HEK293T (cell line): Measurements from ENCODE around the gene ARL6.

Source experiments
- CTCF ChIA-PET: fragments of 350-600 bp; formaldehyde crosslinking; extraction: SDS; loops from one replicate; lab custom pipeline; 2021; ENCODE audit warnings: antibody characterized with exemption, inconsistent platforms; lab: Yijun Ruan, JAX
- POLR2A ChIA-PET: fragments of 350-600 bp; formaldehyde crosslinking; extraction: SDS; loops from one replicate; lab custom pipeline; 2020; ENCODE audit warnings: antibody characterized with exemption, inconsistent platforms; lab: Yijun Ruan, JAX
- DNase-seq: peaks from one replicate; pipeline ENCODE4 v3.0.0; 2012; ENCODE audit warnings: mixed read lengths; ENCODE audit errors: extremely low spot score
- ARNT ChIP-seq: fragments of 450-650 bp; IDR thresholded peaks from 2 replicates; pipeline ENCODE4 v1.6.1; 2017; ENCODE audit warnings: mild to moderate bottlenecking
- BHLHE40 ChIP-seq: fragments of 450-650 bp; IDR thresholded peaks from 2 replicates; pipeline ENCODE4 v1.6.1; 2016; ENCODE audit warnings: mild to moderate bottlenecking, moderate library complexity, borderline replicate concordance
- CTBP1 ChIP-seq: fragments of 450-650 bp; IDR thresholded peaks from 2 replicates; pipeline ENCODE4 v1.6.1; 2016; ENCODE audit warnings: borderline replicate concordance
- ELF4 ChIP-seq: fragments of 450-650 bp; IDR thresholded peaks from 2 replicates; pipeline ENCODE4 v1.6.1; 2017; ENCODE audit warnings: antibody characterized with exemption
- FOXA1 ChIP-seq: fragments of 450-650 bp; IDR thresholded peaks from 2 replicates; pipeline ENCODE4 v1.6.1; 2016; ENCODE audit warnings: mild to moderate bottlenecking
- FOXK2 ChIP-seq: fragments of 450-650 bp; IDR thresholded peaks from 2 replicates; pipeline ENCODE4 v1.6.1; 2016; ENCODE audit warnings: mild to moderate bottlenecking
- FOXM1 ChIP-seq: fragments of 450-650 bp; IDR thresholded peaks from 2 replicates; pipeline ENCODE4 v1.6.1; 2017; ENCODE audit warnings: mild to moderate bottlenecking, borderline replicate concordance
- HDGF ChIP-seq: fragments of 450-650 bp; IDR thresholded peaks from 2 replicates; pipeline ENCODE4 v1.6.1; 2017; ENCODE audit warnings: antibody characterized with exemption, borderline replicate concordance
- L3MBTL2 ChIP-seq: fragments of 450-650 bp; conservative IDR thresholded peaks from 2 replicates; pipeline ENCODE4 v1.6.1; 2016; ENCODE audit warnings: mild to moderate bottlenecking
- LEF1 ChIP-seq: fragments of 450-650 bp; IDR thresholded peaks from 2 replicates; pipeline ENCODE4 v1.6.1; 2017; ENCODE audit warnings: mild to moderate bottlenecking, borderline replicate concordance
- NFRKB ChIP-seq: fragments of 450-650 bp; IDR thresholded peaks from 2 replicates; pipeline ENCODE4 v1.6.1; 2016; ENCODE audit warnings: mild to moderate bottlenecking, moderate library complexity
- PKNOX1 ChIP-seq: fragments of 450-650 bp; IDR thresholded peaks from 2 replicates; pipeline ENCODE4 v1.6.1; 2016
- SP1 ChIP-seq: fragments of 450-650 bp; IDR thresholded peaks from 2 replicates; pipeline ENCODE4 v1.6.1; 2017
- SUZ12 ChIP-seq: fragments of 450-650 bp; IDR thresholded peaks from 2 replicates; pipeline ENCODE4 v1.6.1; 2016; ENCODE audit warnings: mild to moderate bottlenecking
- TARDBP ChIP-seq: fragments of 450-650 bp; IDR thresholded peaks from 2 replicates; pipeline ENCODE4 v1.6.1; 2016
- ZNF384 ChIP-seq: fragments of 450-650 bp; IDR thresholded peaks from 2 replicates; pipeline ENCODE4 v1.6.1; 2016

ARL6 gene

DNA sequence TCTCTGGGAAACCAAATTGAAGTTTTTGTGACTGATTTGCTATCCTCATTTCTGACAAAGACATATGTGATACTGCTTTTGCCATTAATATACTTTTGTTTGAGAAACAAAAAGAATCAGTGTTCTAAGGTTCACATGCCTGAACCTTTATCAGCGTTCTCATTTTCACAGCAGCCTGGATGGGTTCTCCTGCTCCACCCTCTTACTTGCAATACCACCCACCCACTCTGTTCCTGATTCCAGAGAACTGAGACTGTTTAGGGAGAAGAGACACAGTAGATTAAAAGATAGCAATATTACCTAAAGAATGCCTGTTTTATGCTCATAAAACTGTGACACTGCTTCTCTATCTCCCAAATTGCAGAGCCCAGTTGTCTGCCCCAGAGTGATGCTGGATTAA lies 25.8 kb upstream of the ARL6 start:
- CTCF ChIA-PET, result no interaction called here
- TF ChIP-seq L3MBTL2 (no peak), ELF4 (no peak), BHLHE40 (no peak), FOXA1 (no peak), TARDBP (no peak), CTBP1 (no peak), FOXK2 (no peak), HDGF (no peak), SP1 (no peak), SUZ12 (no peak), FOXM1 (no peak), ZNF384 (no peak), ARNT (no peak)
- DNase-seq, result no peak
- POLR2A ChIA-PET, result interaction anchor here (0.9 kb wide), 1 partner anchor 26 kb away, joined by 3 read pairs; the partner anchor contains the start of gene ARL6

DNA sequence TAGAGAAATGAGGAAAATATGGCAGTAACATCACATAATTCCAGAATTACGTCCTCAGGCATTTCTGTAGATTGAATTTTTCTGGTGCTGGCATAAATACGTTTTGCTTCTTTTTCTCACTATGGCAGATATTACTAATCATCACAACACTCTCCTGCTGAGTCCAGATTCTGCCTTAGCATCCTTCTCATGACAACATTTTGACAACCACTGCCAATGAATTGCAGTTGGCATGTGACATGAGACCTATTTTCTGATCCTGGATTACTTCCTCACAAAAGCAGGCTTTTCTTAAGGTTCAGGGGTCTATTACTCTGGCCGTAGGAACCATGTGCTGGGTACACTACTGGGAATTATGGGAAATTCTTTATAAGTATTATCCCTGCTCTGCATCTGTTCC lies 22.5 kb upstream of the ARL6 start:
- TF ChIP-seq HDGF (no peak), ELF4 (no peak), ZNF384 (no peak), FOXK2 (no peak), PKNOX1 (no peak), NFRKB (no peak), L3MBTL2 (no peak), FOXM1 (no peak), FOXA1 (no peak), ARNT (no peak), SP1 (no peak), LEF1 (no peak)

GRCh38 chr3:97744289-97744688 lies 20.3 kb upstream of the ARL6 start:
- DNase-seq, result no peak
- POLR2A ChIA-PET, result no interaction called here
- CTCF ChIA-PET, result no interaction called here
- TF ChIP-seq SP1, result no peak
- no peak for TF ChIP-seq ARNT
- no peak for TF ChIP-seq FOXA1
- TF ChIP-seq SUZ12, result no peak

More for the DNA sequence above, 22.5 kb upstream of the ARL6 start:
- ChIA-PET POLR2A (no interaction called here), CTCF (no interaction called here)
- no peak for DNase-seq

DNA sequence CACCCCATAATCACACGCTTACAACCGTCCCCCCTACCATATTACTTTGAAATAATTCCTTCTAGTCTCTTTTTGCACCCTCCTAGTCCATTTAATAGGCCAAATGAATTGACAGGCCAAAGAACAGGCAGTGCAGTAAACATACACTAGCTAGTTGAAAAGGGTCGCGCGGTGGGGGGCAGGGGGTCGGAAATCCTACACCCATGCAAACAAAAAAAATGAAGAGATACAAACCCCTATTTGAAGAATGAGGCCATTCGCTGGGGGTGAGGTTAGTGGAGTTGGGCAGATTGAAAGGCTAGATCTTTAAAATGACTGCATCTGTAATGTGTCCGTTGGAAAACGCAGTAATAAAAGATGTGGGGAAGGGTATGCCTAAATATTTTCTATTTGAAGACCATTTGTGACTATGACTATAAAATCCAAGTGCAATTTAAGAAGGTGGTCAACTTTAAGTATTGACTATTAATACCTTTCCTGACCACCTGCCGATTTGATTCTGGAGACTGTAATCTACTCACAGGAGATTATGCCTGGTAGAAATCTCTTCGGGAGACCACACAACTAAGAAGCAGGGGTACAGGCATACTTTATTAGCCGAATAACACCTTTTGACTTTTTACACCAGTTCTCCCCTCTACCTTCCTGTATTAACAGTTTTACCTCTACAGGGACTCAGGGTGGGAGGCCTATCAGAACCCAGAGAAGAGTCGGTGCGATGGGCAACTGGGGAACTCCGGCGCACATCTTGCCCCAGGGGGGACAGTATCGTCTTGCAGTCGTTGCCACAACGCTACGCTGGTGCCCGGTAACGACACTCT lies 762 bp upstream of the ARL6 start:
- no peak for DNase-seq
- POLR2A ChIA-PET, result interaction anchor here (0.6 to 1.2 kb wide), 12 partner anchors 11 to 259 kb away, joined by 3 to 7 read pairs (median 3); partner anchors contain the start of gene CRYBG3
- CTCF ChIA-PET, result interaction anchor here (0.9 kb wide), 2 partner anchors 12 to 14 kb away, joined by 3 to 5 read pairs; no protein-coding TSS in a partner anchor
- TF ChIP-seq SUZ12, result no peak
- TF ChIP-seq FOXA1, result no peak
- TF ChIP-seq TARDBP, result no peak
- no peak for TF ChIP-seq FOXM1
- no peak; the same call in 1 of the 2 replicates for TF ChIP-seq L3MBTL2
- TF ChIP-seq PKNOX1, result no peak; the same call in 1 of the 2 replicates
- no peak for TF ChIP-seq FOXK2
- TF ChIP-seq LEF1, result no peak
- TF ChIP-seq BHLHE40, result no peak
- TF ChIP-seq NFRKB, result no peak

DNA sequence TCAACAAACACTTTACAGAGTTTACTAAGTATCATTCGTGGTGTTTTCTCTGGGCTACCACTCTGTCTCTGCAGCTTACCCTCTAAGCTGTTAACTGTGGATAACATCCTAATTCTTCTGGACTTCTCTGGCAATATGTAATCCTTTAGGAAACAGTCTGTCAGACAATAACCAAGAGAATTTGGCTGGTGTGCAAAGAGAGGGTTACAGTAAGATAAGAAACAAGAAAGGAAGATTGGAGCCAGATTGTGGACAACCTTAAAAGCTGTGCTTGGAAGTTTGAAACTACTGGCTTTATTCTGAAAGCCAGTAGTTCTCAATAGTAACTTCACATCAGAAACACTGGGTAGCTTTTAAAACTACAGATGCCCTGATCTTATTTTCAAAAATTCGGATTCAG lies 778 bp downstream of the ARL6 start:
- POLR2A ChIA-PET, result interaction anchor here (1.2 kb wide), 1 partner anchor 15 kb away, joined by 5 read pairs; no protein-coding TSS in a partner anchor

DNA sequence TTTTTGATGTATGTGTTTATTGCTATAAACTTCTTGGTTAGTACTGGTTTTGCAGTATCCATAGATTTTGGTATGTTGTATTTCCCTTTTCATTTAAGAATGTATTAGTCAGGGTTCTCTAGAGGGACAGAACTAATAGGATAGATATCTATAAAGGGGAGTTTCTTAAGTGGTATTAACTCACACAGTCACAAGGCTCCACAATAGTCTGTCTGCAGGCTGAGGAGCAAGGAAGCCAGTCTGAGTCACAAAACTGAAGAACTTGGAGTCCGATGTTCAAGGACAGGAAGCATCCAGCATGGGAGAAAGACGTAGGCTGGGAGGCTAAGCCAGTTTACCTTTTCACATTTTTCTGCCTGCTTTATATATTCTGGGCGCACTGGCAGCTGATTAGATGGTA lies 8.4 kb downstream of the ARL6 start:
- TF ChIP-seq L3MBTL2 (no peak), ARNT (no peak), HDGF (no peak), TARDBP (no peak), SP1 (no peak), BHLHE40 (no peak), ELF4 (no peak), CTBP1 (no peak), NFRKB (no peak), LEF1 (no peak)
- DNase-seq, result no peak
- ChIA-PET CTCF (no interaction called here), POLR2A (no interaction called here)

More for the DNA sequence above, 778 bp downstream of the ARL6 start:
- no peak for DNase-seq
- TF ChIP-seq ZNF384, result no peak
- TF ChIP-seq FOXA1, result no peak
- no peak for TF ChIP-seq CTBP1
- TF ChIP-seq HDGF, result no peak
- TF ChIP-seq LEF1, result no peak
- no peak for TF ChIP-seq FOXM1
- TF ChIP-seq NFRKB, result no peak
- CTCF ChIA-PET, result no interaction called here
